Measurements from ENCODE around the gene CCNA1. TPM values are rescaled to one million over a fixed set of nuclear protein-coding genes. Genes with fewer than 3 reads are reported as not detected.
A peak's percentile ranks its signal among the peaks of the same experiment; 100 is the strongest.

Gene CCNA1
- total and polyA plus RNA-seq, 10 of the 15 experiments (the other 5 are each of a cell fraction or from before 2014, with no cell fraction given): 0.38 to 6.0 (median 1.1) TPM

- ChIA-PET CTCF (no interaction called here), SMC1A (ENCODE audit: uncharacterized antibody, unreplicated experiment) (interaction anchor here (1.0 kb wide), 1 partner anchor 16 kb away, joined by 4 read pairs; no protein-coding TSS in a partner anchor), POLR2A (no interaction called here), RAD21 (ENCODE audit: unreplicated experiment) (no interaction called here)
- H3K4me3 ChIP-seq: no peak overlapping the region
- H4K20me1 ChIP-seq (ENCODE audit: control insufficient read depth, insufficient read depth): no peaks in the 10 kb centered on the region
- no peaks in the 10 kb centered on the region for H3K79me2 ChIP-seq (ENCODE audit: control insufficient read depth, insufficient read depth, low read length)
- H2AFZ ChIP-seq (ENCODE audit: control insufficient read depth, low read depth, low read length): no peak overlapping the region
- in situ Hi-C loops (cut with MboI): no loop called here
- no peak overlapping the region for H3K27ac ChIP-seq (ENCODE audit: control insufficient read depth, insufficient read depth)
- WGBS (ENCODE audit: insufficient coverage, insufficient replicate concordance, low lambda C conversion rate, missing lambda C conversion rate): 18% methylated on average over 1 of the region's 1 CpG
- no peak overlapping the region for H3K9ac ChIP-seq (ENCODE audit: control insufficient read depth, insufficient read depth, low read length)
- DNase-seq (ENCODE audit: low read depth, low spot score) (no peak), FAIRE-seq (no peak), ATAC-seq (peak; percentile 38; the same call in 1 of the 3 replicates)
- no peaks in the 10 kb centered on the region for H3K9me3 ChIP-seq (replicated peaks; ENCODE audit: control insufficient read depth, insufficient read depth, low read length)
- no TSS peak for BruUV-seq (replicated peaks)
- TF ChIP-seq BACH1 (IDR thresholded peaks at IDR 0.05; ENCODE audit: borderline replicate concordance) (no peak), ZBED1 (IDR thresholded peaks at IDR 0.05; ENCODE audit: borderline replicate concordance) (no peak), SMC3 (IDR thresholded peaks at IDR 0.05; ENCODE audit: borderline replicate concordance, low read length) (no peak), ATF3 (IDR thresholded peaks at IDR 0.05; ENCODE audit: borderline replicate concordance, extremely low read depth, low read depth, low read length) (no peak), MXI1 (IDR thresholded peaks at IDR 0.05; ENCODE audit: low read depth, low read length) (no peak), RB1 (IDR thresholded peaks at IDR 0.05; ENCODE audit: borderline replicate concordance) (no peak), NBN (IDR thresholded peaks at IDR 0.05) (no peak), MAX (IDR thresholded peaks at IDR 0.05; ENCODE audit: low read depth, low read length) (no peak), POLR2AphosphoS5 (IDR thresholded peaks at IDR 0.05; ENCODE audit: low read length) (no peak), TCF12 (IDR thresholded peaks at IDR 0.05; ENCODE audit: low read depth, low read length) (no peak), RAD51 (IDR thresholded peaks at IDR 0.05) (no peak), PML (IDR thresholded peaks at IDR 0.05; ENCODE audit: low read length) (no peak), ZBTB11 (CRISPR knock-in tag; IDR thresholded peaks at IDR 0.05) (no peak), GATAD2B (conservative IDR thresholded peaks at IDR 0.05; ENCODE audit: low read depth) (no peak), ZNF384 (IDR thresholded peaks at IDR 0.05; ENCODE audit: borderline replicate concordance, low read depth, low read length) (no peak), EGR1 (IDR thresholded peaks at IDR 0.05; ENCODE audit: borderline replicate concordance in 1 of 2, low read depth in 2 of 2, low read length in 2 of 2) (no peak), PKNOX1 (IDR thresholded peaks at IDR 0.05) (no peak), SUPT20H (IDR thresholded peaks at IDR 0.05; ENCODE audit: borderline replicate concordance, control insufficient read depth, low read depth, low read length) (no peak), PAX5 (IDR thresholded peaks at IDR 0.05; ENCODE audit: borderline replicate concordance, low read depth, low read length) (no peak)
- no peaks in the 10 kb centered on the region for H3K36me3 ChIP-seq (ENCODE audit: control insufficient read depth in 2 of 2, insufficient read depth in 2 of 2, low read length in 1 of 2)
- H3K27me3 ChIP-seq (replicated peaks in 1 of 2; ENCODE audit: control insufficient read depth in 2 of 2, insufficient read depth in 2 of 2, low read length in 1 of 2): no peaks in the 10 kb centered on the region
- H3K4me1 ChIP-seq (ENCODE audit: control insufficient read depth, insufficient read depth, low read length): no peaks in the 10 kb centered on the region
- no peak overlapping the region for H3K4me2 ChIP-seq (ENCODE audit: control insufficient read depth, insufficient read depth)
- intact Hi-C loops (cut with micrococcal nuclease; ENCODE audit: unreplicated experiment): no loop called here
Measured at GRCh38 chr13:36385489-36385888, 46.8 kb upstream of the CCNA1 start.

All from GM12878 (cell line).